ENCODE measurements around the gene GPATCH8. TPM values are rescaled to one million over a fixed set of nuclear protein-coding genes. Genes with fewer than 3 reads are reported as not detected.
"Not testable (repeated sequence)": the region's sequence is repeated elsewhere in the genome, so short reads cannot be mapped to it uniquely, and the experiment has no call there.

The GPATCH8 gene
- total and polyA plus RNA-seq, 2 of the 8 experiments (the other 6 are each of a cell fraction or from before 2014, with no cell fraction given) = 20.5 to 58.1 TPM

GRCh38 chr17:44511241-44512134 is 8.3 kb upstream of the GPATCH8 start (continued):
- TF ChIP-seq, protein P1, sequence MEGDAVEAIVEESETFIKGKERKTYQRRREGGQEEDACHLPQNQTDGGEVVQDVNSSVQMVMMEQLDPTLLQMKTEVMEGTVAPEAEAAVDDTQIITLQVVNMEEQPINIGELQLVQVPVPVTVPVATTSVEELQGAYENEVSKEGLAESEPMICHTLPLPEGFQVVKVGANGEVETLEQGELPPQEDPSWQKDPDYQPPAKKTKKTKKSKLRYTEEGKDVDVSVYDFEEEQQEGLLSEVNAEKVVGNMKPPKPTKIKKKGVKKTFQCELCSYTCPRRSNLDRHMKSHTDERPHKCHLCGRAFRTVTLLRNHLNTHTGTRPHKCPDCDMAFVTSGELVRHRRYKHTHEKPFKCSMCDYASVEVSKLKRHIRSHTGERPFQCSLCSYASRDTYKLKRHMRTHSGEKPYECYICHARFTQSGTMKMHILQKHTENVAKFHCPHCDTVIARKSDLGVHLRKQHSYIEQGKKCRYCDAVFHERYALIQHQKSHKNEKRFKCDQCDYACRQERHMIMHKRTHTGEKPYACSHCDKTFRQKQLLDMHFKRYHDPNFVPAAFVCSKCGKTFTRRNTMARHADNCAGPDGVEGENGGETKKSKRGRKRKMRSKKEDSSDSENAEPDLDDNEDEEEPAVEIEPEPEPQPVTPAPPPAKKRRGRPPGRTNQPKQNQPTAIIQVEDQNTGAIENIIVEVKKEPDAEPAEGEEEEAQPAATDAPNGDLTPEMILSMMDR (IDR thresholded peaks at IDR 0.05; ENCODE audit: control extremely low read depth in 1 of 3, insufficient read depth in 1 of 3, low read depth in 1 of 3, low read length in 3 of 3) = peak in 1 of 3 experiments; percentile 37; a peak in 2 of 4 replicates
- TF ChIP-seq CREB1 (IDR thresholded peaks at IDR 0.05) = peak; percentile 46; the same call in 1 of the 2 replicates
- peak; percentile 64; the same call in 1 of the 2 replicates for TF ChIP-seq POLR2AphosphoS5 (IDR thresholded peaks at IDR 0.05; ENCODE audit: low read depth, low read length)

DNA sequence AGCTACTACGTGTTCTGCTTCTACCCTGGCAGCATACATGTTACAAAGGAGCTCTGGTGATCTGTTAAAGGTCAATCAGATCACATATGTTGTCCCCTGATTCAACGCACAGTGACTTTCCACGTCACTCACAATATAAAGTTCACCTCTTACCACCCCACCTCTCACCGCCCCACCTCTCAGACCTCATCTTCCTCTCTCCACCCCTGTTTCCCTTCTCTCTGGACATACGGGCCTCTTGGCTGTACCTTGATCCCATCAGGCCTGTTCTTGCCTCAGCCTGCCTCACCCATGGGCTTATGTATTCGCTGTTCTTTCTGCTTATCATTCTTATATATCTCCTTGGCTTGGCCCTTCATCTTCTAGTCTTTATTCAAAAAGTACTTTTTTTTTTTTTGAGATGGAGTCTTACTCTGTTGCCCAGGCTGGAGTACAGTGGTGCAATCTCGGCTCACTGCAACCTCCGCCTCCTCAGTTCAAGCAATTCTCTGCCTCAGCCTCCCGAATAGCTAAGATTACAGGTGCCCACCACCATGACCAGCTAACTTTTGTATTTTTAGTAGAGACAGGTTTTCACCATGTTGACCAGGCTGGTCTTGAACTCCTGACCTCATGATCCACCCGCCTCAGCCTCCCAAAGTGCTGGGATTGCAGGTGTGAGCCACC is 3.9 kb upstream of the GPATCH8 start:
- H3K56ac ChIP-seq (replicated peaks; ENCODE audit: insufficient read length, low read depth, low read length); DNase-seq (ENCODE audit: low read depth in 1 of 2, low spot score in 2 of 2); H2BK120ac ChIP-seq (replicated peaks; ENCODE audit: low read depth, low read length); H3K23ac ChIP-seq (ENCODE audit: insufficient read length); H3K4me1 ChIP-seq (replicated peaks in 1 of 4; ENCODE audit: control insufficient read depth in 3 of 4, insufficient read depth in 4 of 4, low read length in 3 of 4); H3K9ac ChIP-seq (replicated peaks in 1 of 4; ENCODE audit: extremely low read depth in 1 of 4, low read depth in 3 of 4, low read length in 3 of 4); H3K14ac ChIP-seq (ENCODE audit: insufficient read length); FAIRE-seq; H3K4me3 ChIP-seq (ENCODE audit: extremely low read depth in 1 of 4, insufficient read depth in 2 of 4, low read depth in 3 of 4, low read length in 4 of 4); H2AK5ac ChIP-seq (ENCODE audit: low read depth, low read length); H3K79me1 ChIP-seq (ENCODE audit: low read depth, low read length); H3K36me3 ChIP-seq (ENCODE audit: control insufficient read depth in 2 of 4, insufficient read depth in 4 of 4, low read length in 3 of 4); H4K91ac ChIP-seq (replicated peaks; ENCODE audit: insufficient read length, low read length); H2BK15ac ChIP-seq (ENCODE audit: low read length); H3K9me3 ChIP-seq (ENCODE audit: insufficient read depth in 2 of 2, low read depth in 1 of 2, low read length in 1 of 2); H3K4ac ChIP-seq (replicated peaks; ENCODE audit: insufficient read length, low read depth, low read length); H4K8ac ChIP-seq (ENCODE audit: extremely low read depth, insufficient read depth, low read length); H4K5ac ChIP-seq (ENCODE audit: insufficient read length, low read depth, low read length); H2BK5ac ChIP-seq (ENCODE audit: low read depth, low read length); H3K4me2 ChIP-seq (ENCODE audit: insufficient read depth in 1 of 2, low read depth in 2 of 2, low read length in 2 of 2); H2AFZ ChIP-seq (ENCODE audit: low read length); H2BK20ac ChIP-seq (ENCODE audit: low read length); H3K18ac ChIP-seq (ENCODE audit: extremely low read depth, low read length); H3K27ac ChIP-seq (ENCODE audit: low read depth, low read length); H4K20me1 ChIP-seq (replicated peaks in 1 of 2; ENCODE audit: control insufficient read depth in 1 of 2, insufficient read depth in 2 of 2, low read length in 2 of 2); H3K23me2 ChIP-seq (ENCODE audit: low read depth, low read length); H2BK12ac ChIP-seq (ENCODE audit: low read depth, low read length); H3K27me3 ChIP-seq (replicated peaks in 1 of 4; ENCODE audit: control insufficient read depth in 3 of 4, extremely low read depth in 1 of 4, insufficient read depth in 3 of 4, low read length in 3 of 4): not testable (repeated sequence)
- WGBS, 2 experiments (ENCODE audit: extremely low coverage in 1 of 2, insufficient coverage in 1 of 2, insufficient read length in 1 of 2, insufficient replicate concordance in 2 of 2, low coverage in 1 of 2, low lambda C conversion rate in 2 of 2, missing lambda C conversion rate in 1 of 2) = 84% methylated on average over 10 of the region's 10 CpGs; no CpG with 5 or more reads in 1 of the 2 experiments
- H3K79me2 ChIP-seq (ENCODE audit: control insufficient read depth in 1 of 2, insufficient read depth in 2 of 2, low read length in 2 of 2) = peaks cover 6 to 11% of the 10 kb centered on the region in 2 experiments
- CTCF ChIA-PET (ENCODE audit: partially characterized antibody) = interaction anchor here (0.5 to 0.6 kb wide), 3 partner anchors 22 to 205 kb away, joined by 3 to 5 read pairs (median 5); no protein-coding TSS in a partner anchor
- POLR2A ChIA-PET (ENCODE audit: partially characterized antibody) = interaction anchor here (0.6 to 1.8 kb wide), 3 partner anchors 9 to 51 kb away, joined by 3 to 4 read pairs (median 4); no protein-coding TSS in a partner anchor

All from H1 (cell line).